NCI-H1092 (cell line): ENCODE data around the gene LAMC3.
A peak's percentile ranks its signal among the peaks of the same experiment; 100 is the strongest.

Source experiments
- DNase-seq: peaks from one replicate; lab custom pipeline; 2025; lab: John Stamatoyannopoulos, UW

The LAMC3 gene

DNA sequence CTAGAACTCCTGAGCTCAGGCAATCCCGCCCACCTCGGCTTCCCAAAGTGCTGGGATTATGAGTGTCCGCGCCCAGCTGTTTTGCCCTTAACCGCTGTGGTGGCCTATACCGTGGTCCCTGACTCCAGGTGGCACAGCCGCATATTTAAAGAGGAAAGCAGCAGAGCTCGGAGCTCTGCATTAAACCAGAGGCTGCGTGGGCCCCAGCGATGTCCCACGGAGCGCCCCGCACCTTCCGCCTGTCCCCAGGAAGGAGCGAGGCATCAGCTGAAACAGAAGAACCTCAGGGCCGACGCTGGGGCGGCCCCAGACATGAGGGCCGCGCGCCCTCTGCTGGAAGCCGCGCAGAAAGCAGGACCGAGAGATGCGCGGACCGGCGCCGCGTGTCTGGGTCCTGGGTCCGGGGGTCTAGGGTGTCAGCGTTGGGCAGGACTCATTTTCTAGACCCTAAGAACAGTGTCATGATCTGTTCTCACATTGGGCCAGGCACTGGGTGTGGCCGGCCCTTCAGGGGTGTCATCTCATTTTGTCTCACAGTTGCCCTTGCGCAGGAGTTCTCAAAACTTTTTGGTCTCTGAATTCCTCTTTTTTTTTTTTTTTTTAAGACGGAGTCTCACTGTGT, 37.7 kb downstream of the LAMC3 start:
- peak; percentile 46 for DNase-seq

DNA sequence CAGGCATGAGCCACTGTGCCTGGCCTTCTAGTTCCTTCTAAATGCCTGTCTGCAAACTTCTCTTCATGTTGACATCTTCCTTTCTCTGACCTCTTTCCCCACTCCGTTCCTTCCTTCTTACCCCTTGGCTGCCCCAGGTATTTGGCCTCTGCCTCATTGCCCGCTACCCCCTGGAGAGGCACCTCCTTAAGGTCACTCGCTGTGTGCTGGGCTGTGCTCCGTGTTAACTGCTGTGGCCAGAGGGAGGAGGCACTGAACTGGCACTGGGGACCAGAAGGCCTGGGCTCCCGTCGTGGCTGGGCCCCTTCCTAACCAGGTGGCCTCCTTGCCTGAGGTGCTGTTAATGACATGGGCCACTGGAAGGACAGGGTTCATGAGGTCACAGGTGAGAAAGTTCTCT, 39.4 kb downstream of the LAMC3 start:
- DNase-seq: no peak

DNA sequence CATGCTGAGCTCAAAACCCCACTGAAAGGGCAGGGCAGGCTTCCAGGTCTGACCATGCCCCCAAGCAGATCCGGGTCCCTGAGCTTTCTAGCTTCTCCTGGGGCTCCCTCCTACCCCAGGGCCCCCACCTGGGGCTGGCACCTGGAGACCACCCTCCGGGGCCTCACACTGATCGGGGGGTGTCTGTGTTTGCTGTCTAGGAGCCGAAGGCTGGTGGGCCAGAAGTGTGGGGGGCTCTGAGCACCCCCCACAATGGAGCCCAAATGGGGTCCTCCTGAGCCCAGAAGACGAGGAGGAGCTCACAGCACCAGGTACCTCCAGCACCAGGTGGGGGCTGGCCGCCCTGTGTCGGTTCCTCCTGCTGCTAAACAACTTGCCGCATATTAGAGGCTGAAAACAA, 39.8 kb downstream of the LAMC3 start:
- no peak for DNase-seq

DNA sequence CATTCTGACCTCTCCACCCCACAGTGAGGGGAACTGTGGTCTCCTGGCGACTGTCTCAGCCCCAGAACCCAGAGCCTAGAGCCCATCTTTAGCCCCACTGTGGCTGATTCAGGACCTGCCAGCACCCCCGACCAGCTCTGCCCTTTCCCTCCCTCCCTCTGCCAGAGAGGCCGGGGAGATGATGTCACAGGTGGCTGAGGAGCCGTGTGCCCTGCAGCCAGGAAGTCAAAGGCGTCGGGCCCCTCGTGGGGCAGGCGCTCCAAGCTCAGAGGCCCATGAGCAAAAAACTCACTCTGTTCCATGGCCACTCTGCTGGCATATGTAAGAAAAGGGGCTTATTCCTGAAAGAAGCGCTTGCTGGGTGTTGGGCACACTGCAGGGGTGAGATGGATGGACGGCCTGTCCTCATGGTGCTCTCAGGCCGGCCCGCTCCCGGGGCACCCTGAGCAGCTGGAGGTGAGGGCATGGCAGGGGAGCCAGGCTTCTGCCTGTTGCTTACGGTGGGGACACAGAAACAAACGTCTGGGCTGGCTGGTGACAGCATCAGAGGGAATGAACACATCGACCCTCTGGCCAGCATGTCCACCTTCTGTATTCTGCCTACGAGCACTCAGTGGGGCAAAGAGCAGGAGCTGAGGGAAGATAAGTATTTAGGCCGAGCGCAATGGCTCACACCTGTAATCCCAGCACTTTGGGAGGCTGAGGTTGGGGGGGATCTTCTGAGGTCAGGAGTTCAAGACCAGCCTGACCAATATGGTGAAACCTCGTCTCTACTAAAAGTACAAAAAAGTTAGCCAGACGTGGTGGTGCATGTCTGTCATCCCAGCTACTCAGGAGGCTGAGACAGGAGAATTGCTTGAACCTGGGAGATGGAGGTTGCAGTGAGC, 41.1 kb downstream of the LAMC3 start:
- no peak for DNase-seq

DNA sequence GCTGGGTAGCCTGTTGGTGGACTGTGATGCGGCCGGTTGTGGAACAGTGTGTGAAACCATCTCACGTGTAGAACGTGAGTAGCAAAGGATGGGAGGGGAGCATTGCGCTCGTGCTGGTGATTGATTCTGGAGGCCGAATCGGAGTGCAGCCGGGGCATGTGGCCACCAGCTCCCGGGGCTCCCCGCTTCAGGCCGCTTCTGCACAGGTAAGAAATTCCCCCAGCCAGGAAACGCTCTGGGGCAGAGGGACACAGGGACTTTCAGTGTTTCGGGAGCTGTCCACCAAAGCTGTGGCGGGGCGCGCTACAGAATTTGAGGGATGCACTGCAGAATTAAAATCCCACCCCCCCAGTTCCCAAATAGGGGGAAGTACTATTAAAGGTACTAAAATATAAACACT, 41.9 kb downstream of the LAMC3 start:
- no peak for DNase-seq

DNA sequence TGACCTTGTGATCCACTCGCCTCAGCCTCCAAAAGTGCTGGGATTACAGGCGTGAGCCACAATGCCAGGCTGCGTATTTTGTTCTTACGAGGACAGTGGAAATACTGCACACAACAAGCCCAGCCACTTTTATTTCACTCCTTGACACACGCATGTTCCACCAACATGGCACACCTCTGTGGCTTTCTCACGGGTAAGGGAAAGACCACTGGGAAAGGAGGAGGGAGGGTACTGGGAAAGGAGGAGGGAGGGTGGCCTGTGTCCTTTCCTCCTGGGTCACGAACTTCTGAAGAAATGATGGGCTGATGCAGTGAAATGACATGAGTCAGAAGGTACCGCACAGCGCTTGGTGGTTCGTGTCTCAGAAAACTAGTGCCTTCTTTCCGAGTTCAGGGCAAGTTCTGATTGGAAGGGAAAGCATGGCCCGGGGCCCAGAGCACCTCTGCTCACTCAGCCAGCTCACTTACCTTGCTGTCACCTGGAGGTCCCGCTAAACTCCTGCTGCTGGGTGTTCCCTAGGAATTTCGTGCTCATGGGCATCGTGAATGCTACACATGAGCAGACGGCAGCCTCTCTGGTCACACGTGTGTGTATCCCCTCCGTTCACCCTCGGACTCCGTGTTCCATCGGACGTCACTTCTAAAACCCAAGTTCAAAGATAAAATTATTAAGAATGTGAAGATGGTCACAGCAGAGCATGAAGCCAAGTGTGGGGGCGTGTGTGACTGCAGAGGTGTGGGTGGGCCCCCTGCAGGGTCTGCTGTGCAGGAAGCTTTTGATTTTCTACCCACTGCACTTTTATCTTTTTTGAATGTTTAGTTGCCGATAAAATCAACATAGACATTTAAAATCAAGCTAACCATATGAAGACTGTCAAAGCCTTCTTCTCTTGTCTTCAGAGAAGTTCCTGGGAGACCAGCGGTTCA, 42.9 kb downstream of the LAMC3 start:
- no peak for DNase-seq

DNA sequence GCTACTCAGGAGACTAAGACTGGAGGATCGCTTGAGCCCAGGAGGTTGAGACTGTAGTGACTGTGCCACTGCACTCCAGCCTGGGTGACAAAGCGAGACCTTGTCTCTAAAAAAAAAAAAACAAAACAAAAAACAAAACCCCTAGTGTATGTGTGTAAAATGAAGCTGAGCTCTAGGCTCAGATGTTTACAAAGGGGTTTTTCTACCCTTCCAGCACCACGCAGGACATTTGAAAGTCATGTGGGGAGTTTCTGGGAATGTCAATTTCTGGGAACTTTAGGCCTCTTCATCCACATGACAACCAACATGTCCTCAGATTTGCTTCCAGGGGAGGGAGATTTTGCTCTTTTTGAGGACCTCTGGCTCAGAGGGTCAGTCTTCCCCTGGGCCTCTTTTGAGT, 44.9 kb downstream of the LAMC3 start:
- DNase-seq: no peak

DNA sequence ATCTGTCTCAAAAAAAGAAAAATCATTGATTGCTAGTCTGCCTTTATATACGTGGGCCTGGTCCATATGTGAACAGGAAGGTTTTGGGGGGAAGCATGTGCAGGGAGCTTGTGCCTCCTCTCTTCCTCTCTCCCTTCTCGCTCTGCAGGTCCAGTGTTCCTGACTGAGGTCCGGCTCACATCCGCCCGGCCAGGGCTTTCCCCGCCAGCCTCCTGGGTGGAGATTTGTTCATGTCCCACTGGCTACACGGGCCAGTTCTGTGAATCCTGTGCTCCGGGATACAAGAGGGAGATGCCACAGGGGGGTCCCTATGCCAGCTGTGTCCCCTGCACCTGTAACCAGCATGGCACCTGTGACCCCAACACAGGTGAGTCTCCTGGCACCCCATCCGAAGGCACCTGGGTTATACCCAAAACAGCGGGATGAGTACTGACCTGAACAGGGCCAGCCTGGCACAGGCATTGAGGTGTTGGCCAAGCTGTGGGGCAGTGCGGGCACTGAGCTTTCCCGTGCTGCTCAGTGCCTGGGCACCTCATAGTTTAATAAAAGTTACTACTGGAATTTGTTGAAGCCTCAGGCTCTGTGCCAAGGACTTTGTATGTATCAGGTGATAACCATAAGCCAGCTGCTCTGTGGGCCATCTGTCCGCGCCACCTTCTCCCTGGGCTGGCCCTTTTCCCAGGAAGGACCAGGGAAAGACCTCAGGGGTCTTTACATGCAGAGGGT, 48.0 kb downstream of the LAMC3 start:
- DNase-seq: no peak

DNA sequence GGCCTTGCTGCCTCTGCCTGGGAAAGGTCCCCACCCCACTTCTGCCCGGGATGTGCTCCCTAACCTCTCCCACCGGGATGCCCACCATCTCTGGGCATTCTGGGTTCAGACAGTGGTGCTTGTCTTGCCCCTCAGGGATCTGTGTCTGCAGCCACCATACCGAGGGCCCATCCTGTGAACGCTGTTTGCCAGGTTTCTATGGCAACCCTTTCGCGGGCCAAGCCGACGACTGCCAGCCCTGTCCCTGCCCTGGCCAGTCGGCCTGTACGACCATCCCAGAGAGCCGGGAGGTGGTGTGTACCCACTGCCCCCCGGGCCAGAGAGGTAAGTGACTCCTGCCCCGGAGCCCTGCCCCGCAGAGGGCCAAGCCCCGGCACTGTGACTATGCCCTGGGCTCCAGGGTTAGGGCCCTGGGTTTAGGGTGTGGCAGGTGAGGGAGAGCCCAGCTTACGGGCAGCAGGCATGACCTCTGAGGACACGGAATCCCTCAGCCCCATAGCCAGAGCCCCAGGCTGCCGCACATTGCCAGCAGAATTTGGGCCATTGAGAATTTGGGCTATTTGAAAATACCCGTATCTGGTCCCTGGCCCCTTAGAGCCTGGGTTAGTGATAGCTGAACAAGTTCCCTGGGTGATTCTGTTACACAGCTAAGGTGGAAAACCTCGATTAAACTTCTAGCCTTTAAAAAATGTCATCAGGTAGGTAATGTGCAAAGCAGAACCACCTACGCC, 52.1 kb downstream of the LAMC3 start:
- DNase-seq: no peak

DNA sequence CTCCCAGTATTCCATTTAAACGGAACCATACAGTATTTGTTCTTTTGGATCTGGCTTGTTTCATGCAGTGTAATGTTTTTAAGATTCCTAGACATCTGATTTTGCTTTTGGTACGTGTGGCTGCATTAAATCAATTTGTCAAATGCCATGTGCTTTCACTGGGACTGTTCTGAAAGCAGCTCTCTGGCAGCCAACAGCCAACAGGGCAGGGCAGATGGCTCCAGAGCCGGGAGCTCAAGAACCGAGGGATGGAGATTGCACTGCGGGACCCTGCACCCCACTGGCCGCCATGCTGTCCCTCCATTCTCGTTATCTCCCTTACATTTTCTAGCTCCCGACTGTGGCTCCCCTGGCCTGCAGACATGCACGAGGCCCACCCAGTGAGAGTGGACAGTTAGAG, 54.0 kb downstream of the LAMC3 start:
- DNase-seq: no peak

DNA sequence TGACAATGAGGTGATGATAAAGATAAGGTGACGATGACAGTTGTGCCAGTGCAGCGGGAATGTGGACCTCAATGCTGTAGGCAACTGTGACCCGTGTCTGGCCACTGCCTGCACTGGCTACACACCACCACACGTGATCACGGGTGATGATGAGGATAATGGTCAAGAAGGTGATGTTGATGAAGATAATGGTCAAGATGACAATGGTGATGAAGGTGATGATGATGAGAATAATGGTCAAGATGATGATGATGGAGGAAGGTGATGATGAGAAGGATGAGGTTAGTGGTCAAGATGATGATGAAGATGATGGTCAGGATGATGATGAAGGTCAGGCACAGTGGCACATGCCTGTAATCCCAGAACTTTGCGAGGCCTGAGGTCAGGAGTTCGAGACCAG, 56.6 kb downstream of the LAMC3 start:
- DNase-seq: no peak

DNA sequence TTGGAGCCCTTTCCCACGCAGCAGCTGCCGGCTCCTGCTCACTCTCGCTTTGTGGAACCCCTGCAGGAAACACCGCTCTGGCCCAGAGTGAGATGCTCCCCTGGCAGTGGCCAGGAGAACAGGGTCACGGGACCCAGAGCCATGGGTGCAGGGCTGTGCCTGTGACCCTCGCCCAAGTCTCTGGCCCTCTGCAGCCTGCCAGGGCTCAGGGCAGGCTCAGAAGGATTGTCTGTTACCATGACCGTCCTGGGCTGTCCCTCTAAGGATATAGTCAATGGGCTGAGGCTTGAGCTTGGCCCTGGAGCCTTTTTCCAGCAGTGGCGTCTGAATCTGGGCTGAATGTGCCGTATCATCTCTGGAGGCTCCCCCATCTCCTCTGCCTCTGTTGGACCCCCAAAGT, 58.7 kb downstream of the LAMC3 start:
- no peak for DNase-seq

DNA sequence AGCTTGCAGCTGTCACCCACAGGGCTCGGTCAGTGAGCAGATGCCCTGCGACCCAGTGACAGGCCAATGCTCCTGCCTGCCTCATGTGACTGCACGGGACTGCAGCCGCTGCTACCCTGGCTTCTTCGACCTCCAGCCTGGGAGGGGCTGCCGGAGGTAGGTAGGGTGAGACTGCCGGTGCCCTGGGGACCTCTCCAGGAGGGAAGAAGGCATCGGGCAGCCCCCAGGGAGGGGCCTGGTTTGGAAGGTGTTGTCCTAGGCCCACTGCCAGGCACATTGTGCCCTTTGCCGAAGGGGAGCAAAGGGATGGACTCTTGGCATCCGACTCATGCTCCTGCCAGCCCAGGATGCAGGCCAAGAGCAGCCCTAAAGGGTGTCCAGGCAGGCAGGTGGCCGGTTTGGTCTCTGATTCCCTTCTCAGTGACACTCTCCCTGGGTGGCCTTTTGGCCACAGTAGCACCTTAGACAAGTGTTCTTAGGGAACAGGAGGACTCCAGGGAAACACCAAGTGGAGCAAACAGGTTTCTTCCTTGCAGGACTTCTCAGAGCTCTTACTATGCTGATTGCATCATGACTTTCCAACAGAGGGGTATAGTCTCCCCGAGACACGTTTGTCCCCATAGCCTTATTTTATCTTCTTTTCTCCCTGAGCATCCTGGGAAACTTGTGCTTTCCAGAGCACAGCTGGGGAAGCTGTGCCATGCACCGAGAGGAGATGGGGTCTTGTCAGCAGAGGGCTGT, 59.3 kb downstream of the LAMC3 start:
- no peak for DNase-seq

DNA sequence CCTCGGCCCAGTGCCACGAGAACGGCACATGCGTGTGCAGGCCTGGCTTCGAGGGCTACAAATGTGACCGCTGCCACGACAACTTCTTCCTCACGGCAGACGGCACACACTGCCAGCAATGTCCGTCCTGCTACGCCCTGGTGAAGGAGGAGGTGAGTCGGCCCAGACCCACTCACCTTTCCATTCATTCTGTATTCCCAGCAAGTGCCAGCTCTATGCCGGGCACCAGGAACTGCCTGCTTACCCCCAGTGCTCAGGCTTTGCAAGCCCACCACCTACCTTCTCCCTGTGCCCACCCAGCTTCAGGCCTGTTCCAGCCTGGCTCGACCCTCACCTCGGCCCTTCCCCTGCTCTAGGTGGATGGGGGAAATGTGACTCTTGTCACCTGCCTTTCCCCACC, 60.7 kb downstream of the LAMC3 start:
- no peak for DNase-seq

DNA sequence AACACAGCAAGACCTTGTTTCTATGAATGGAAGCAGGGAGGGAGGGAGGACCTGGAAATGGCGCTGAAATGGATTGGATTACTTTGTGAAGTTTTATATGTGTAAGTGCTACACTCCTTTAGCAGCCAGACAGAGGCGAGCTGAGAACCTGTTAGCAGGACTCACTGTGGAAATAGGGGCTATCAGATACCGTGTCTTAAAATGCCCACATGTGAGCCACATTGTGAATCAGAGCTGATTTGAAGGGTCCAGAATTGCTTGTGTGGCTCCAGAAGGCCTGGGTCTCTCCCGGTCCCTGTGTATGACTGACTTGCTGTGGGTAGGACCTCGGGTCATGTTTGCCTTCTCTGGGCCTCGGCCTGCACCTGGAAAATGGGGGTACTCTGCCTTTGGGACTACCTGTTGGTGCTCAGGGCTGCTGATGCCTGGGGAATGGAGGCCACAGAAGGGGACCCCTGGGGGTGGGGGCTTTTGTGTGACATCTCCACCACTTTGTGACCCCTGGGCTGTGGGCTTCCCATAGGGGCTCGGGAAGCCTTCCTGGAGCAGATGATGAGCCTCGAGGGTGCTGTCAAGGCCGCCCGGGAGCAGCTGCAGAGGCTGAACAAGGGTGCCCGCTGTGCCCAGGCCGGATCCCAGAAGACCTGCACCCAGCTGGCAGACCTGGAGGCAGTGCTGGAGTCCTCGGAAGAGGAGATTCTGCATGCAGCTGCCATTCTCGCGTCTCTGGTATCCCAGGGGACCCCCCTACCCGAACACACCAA, 63.3 kb downstream of the LAMC3 start:
- DNase-seq: no peak

DNA sequence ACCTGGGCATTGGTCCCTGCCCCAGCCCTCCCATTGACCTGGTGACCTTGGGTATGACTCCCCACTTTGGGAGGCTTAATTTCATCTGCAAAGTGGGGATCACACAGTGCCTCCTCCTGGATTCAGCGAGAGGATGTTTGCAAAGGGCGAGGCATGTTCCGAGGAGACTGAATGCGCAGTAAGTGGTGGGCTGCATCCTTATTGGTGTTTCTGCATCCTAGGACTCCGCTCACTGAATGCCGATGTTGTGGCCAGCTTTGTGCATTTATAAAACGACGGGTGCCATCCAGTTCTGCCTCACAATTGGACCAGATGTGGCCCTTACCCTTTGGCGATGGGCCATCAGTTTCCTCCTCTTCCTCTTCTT, 63.9 kb downstream of the LAMC3 start:
- DNase-seq: no peak

DNA sequence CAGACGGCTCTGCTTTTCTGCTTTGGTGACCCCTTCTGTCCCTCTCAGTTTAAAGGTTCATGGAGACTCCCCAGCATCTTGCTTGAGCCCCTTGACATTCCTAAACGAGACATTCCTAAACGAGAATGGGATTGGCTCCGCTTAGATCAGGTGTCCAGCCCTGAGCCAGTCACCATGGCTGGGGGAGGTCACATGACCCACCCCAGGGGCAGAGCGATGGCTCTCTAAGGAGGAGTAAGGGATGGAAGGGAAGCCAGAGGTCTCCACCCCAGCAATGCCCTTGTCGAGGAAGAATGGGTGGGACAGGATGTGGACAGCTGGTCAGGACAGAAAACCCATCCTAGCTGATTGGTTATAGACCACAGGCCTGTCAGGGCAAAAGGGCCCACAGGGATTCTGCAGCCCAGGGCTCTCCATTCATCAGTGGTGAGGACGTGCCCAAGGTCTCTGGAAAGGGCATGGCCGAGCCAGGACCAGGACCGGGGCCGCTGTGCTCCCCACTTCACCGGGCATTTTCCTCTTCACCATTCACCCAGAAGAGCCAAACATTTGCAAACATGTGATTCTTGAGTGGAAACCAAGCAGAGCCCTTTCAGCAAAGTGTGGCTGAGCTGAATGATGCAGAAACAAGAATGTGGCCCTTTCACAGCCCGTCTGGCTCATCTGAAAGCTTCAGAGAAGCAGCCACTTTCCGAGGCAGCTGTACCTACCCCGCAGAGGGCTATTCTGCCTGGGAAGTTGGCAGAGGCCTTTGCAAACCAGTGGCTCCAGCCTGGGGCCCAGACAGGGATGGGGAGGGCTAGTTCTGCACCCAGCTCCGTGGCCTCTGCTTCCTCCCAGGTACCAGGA, 67.6 kb downstream of the LAMC3 start:
- DNase-seq: no peak

DNA sequence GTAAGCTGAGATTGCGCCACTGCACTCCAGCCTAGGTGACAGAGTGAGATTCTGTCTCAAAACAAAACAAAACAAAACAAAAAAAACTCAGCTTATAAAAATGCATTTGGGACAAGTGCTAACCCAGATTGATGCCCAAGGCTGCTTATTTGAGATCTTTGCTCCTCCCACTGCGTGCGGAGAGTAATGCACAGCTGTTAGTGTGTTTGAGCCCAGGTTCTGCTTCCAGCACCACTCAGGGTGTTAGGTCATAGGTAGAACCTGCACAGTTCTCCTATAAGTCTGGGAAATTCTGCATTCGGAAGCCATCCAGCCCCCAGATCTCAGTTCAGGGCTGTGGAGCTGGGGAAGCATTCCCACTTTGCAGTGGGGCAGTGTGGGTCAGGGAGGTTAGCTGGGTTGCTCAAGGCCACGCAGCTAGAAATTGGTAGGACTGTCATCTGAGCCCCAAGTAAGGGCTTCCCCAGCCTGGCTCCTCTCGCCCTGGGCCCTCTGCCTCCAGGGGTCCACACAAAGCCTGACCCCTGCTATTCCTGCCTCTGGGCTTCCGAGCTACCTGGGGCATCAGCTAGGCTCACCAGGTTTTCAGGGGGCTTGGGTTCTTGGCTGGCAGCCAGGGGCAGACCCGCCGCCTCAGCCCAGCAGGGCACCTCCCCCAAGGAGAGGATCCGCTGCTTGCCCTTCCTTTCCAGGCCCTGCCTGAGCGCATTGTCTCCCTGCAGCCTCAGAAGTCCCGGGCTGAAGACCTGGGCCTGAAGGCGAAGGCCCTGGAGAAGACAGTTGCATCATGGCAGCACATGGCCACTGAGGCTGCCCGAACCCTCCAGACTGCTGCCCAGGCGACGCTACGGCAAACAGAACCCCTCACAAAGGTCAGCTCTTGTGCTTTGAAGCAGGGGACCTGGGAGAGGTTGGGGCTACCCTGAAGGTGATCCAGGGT, 69.7 kb downstream of the LAMC3 start:
- no peak for DNase-seq
